Fibroblast of lung (primary cell): ENCODE measurements around the gene GPC5. TPM values are rescaled to one million over a fixed set of nuclear protein-coding genes. Genes with fewer than 3 reads are reported as not detected.

Source experiments
- DNase-seq, 2 donors: peaks; one replicate each; pipeline versions ENCODE4 v3.0.0 to v3.0.0-alpha.2; 2010; ENCODE audit warnings: low read depth in 2 of 2
- H2AFZ ChIP-seq: 2 replicates; pipeline ENCODE4 v1.5.1; 2012; ENCODE audit warnings: low read length, control low read depth, inconsistent platforms
- H3K27ac ChIP-seq: 2 replicates; pipeline ENCODE4 v1.5.1; 2011; ENCODE audit warnings: low read length, control low read depth; ENCODE audit not compliant: insufficient read depth
- H3K27me3 ChIP-seq: 2 replicates; pipeline ENCODE4 v1.5.1; 2011; ENCODE audit warnings: mild to moderate bottlenecking, low read length; ENCODE audit not compliant: control insufficient read depth, insufficient read depth
- H3K36me3 ChIP-seq: 2 replicates; pipeline ENCODE4 v1.5.1; 2011; ENCODE audit warnings: low read length; ENCODE audit not compliant: control insufficient read depth, insufficient read depth
- H3K4me1 ChIP-seq: 2 replicates; pipeline ENCODE4 v1.5.1; 2011; ENCODE audit warnings: low read length; ENCODE audit not compliant: control insufficient read depth, insufficient read depth; ENCODE audit errors: extremely low read depth
- H3K4me2 ChIP-seq: 2 replicates; pipeline ENCODE4 v1.5.1; 2011; ENCODE audit warnings: low read length, control low read depth; ENCODE audit not compliant: insufficient read depth; ENCODE audit errors: extremely low read depth
- H3K4me3 ChIP-seq, 4 experiments: fragments of 200-600 bp in 1 of 4; sonication (generic) in 1 of 4; replicated peaks in 1 of 4; 2 replicates each; pipeline ENCODE4 v1.5.1; 2011 to 2016; ENCODE audit warnings: low read length in 4 of 4, low read depth in 3 of 4, mild to moderate bottlenecking in 3 of 4, control low read depth in 2 of 4, inconsistent platforms in 1 of 4, mixed read lengths in 1 of 4; ENCODE audit not compliant: insufficient read depth in 1 of 4; ENCODE audit errors: control extremely low read depth in 1 of 4
- H3K79me2 ChIP-seq: 2 replicates; pipeline ENCODE4 v1.5.1; 2012; ENCODE audit warnings: mild to moderate bottlenecking, low read length, inconsistent platforms; ENCODE audit not compliant: control insufficient read depth, insufficient read depth
- H3K9ac ChIP-seq: 2 replicates; pipeline ENCODE4 v1.5.1; 2011; ENCODE audit warnings: mild to moderate bottlenecking, low read length, control low read depth; ENCODE audit not compliant: insufficient read depth
- H3K9me3 ChIP-seq: 2 replicates; pipeline ENCODE4 v1.5.1; 2012; ENCODE audit warnings: low read depth, low read length; ENCODE audit not compliant: control insufficient read depth, insufficient read depth
- H4K20me1 ChIP-seq: 2 replicates; pipeline ENCODE4 v1.5.1; 2011; ENCODE audit warnings: low read length; ENCODE audit not compliant: control insufficient read depth, insufficient read depth; ENCODE audit errors: extremely low read depth
- EZH2 ChIP-seq: IDR thresholded peaks from 2 replicates; pipeline ENCODE4 v1.5.1; 2012; ENCODE audit warnings: low read length, control low read depth, mild to moderate bottlenecking; ENCODE audit errors: missing control alignments
- polyA plus RNA-seq, 2 donors: library from polyadenylated mRNA; depleted of rRNA in 1 of 2; stranded (reverse) in 1 of 2; unstranded in 1 of 2; fragments of >200 nt; gene quantifications; 2 replicates each; pipeline ENCODE4 v1.2.1, GENCODE V29; 2011 to 2012; ENCODE audit warnings: missing spikeins in 1 of 2
- total RNA-seq: library from RNA; depleted of rRNA; stranded (reverse); fragments of >200 nt; gene quantifications from 2 replicates; pipeline ENCODE4 v1.2.1, GENCODE V29; 2014
- TF ChIP-seq, protein P1 (sequence below), 2 donors: IDR thresholded peaks in 1 of 2; conservative IDR thresholded peaks in 1 of 2; 1 replicate in 1 of 2; 2 replicates in 1 of 2; pipeline ENCODE4 v1.5.1; 2011 to 2012; ENCODE audit warnings: low read length in 2 of 2, control low read depth in 1 of 2, inconsistent platforms in 1 of 2, low read depth in 1 of 2, mild to moderate bottlenecking in 1 of 2

The GPC5 gene
- total and polyA plus RNA-seq, 2 donors (not counting 1 experiment from before 2014, with no cell fraction given), result 0.17 TPM; not detected in 1

GRCh38 chr13:92224825-92225224 lies 826.4 kb downstream of the GPC5 start:
- H3K4me2 ChIP-seq, result no peak overlapping the region
- no peak overlapping the region for H3K9ac ChIP-seq
- no peak for DNase-seq

DNA sequence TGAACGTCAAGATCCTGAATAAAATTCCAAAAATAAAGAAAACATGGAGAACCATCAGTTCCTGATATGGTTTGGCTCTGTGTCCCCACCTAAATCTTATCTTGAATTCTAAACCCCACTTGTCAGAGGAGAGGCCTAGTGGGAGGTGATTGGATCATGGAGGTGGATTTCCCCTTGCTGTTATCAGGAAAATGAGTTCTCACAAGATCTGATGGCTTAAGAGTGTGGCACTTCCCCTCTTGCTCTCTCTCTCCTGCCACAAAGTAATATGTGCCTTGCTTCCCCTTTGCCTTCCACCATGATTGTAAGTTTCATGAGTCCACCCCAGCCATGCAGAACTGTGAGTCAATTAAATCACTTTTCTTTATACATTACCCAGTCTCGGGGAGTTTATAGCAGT lies 827.4 kb downstream of the GPC5 start:
- TF ChIP-seq, protein P1, sequence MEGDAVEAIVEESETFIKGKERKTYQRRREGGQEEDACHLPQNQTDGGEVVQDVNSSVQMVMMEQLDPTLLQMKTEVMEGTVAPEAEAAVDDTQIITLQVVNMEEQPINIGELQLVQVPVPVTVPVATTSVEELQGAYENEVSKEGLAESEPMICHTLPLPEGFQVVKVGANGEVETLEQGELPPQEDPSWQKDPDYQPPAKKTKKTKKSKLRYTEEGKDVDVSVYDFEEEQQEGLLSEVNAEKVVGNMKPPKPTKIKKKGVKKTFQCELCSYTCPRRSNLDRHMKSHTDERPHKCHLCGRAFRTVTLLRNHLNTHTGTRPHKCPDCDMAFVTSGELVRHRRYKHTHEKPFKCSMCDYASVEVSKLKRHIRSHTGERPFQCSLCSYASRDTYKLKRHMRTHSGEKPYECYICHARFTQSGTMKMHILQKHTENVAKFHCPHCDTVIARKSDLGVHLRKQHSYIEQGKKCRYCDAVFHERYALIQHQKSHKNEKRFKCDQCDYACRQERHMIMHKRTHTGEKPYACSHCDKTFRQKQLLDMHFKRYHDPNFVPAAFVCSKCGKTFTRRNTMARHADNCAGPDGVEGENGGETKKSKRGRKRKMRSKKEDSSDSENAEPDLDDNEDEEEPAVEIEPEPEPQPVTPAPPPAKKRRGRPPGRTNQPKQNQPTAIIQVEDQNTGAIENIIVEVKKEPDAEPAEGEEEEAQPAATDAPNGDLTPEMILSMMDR (conservative IDR thresholded peaks at IDR 0.05 in 1 of 2, IDR thresholded peaks at IDR 0.05 in 1 of 2; ENCODE audit: low read depth in 1 of 2, low read length in 2 of 2), result no peak
- TF ChIP-seq EZH2, result no peak
- Histone ChIP-seq H3K4me1 (no peaks in the 10 kb centered on the region), H3K9ac (no peak overlapping the region), H3K27ac (no peak overlapping the region), H3K79me2 (no peaks in the 10 kb centered on the region), H2AFZ (no peak overlapping the region), H3K4me2 (no peak overlapping the region), H3K9me3 (no peaks in the 10 kb centered on the region), H3K36me3 (no peaks in the 10 kb centered on the region), H3K4me3 (no peak overlapping the region), H4K20me1 (no peaks in the 10 kb centered on the region), H3K27me3 (no peaks in the 10 kb centered on the region)
- peak in 1 of 2 donors; percentile 39 for DNase-seq

More at GRCh38 chr13:92224825-92225224, 826.4 kb downstream of the GPC5 start:
- H3K79me2 ChIP-seq, result no peaks in the 10 kb centered on the region
- H3K4me3 ChIP-seq, result peak overlapping the region in 1 of 4 experiments; percentile 3
- H3K36me3 ChIP-seq, result no peaks in the 10 kb centered on the region
- H3K27me3 ChIP-seq, result no peaks in the 10 kb centered on the region
- no peaks in the 10 kb centered on the region for H4K20me1 ChIP-seq
- H2AFZ ChIP-seq, result no peak overlapping the region
- no peaks in the 10 kb centered on the region for H3K4me1 ChIP-seq
- no peaks in the 10 kb centered on the region for H3K9me3 ChIP-seq
- no peak overlapping the region for H3K27ac ChIP-seq
- TF ChIP-seq EZH2, result no peak
- TF ChIP-seq, protein P1 (conservative IDR thresholded peaks at IDR 0.05 in 1 of 2, IDR thresholded peaks at IDR 0.05 in 1 of 2; ENCODE audit: low read depth in 1 of 2, low read length in 2 of 2), result no peak

DNA sequence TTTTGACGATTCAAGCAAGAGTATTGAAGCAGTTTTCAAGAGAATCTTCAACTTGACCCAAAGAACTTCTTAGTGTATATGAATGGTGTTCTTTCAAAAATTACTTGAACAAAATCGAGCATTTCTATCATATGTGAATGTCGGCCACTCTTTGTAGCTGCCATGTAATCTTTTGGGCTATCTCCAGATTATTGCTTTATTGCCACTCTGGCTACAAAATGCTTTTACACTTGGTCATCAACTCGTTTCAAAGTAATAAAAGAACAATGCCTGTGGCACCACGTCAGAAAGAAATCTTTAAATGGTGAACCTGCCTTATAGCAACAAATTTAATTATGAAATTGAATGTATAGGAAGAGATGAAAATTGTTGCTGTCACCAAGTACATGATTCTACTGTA lies 834.5 kb downstream of the GPC5 start:
- DNase-seq, result no peak
- Histone ChIP-seq H4K20me1 (no peaks in the 10 kb centered on the region), H3K4me3 (no peak overlapping the region), H3K27me3 (no peaks in the 10 kb centered on the region), H3K9me3 (no peaks in the 10 kb centered on the region), H3K27ac (no peak overlapping the region), H3K36me3 (no peaks in the 10 kb centered on the region), H2AFZ (no peak overlapping the region), H3K79me2 (no peaks in the 10 kb centered on the region), H3K4me2 (no peak overlapping the region), H3K4me1 (no peaks in the 10 kb centered on the region), H3K9ac (no peak overlapping the region)
- no peak for TF ChIP-seq EZH2
- TF ChIP-seq, protein P1 (conservative IDR thresholded peaks at IDR 0.05 in 1 of 2, IDR thresholded peaks at IDR 0.05 in 1 of 2; ENCODE audit: low read depth in 1 of 2, low read length in 2 of 2), result no peak
